A549 treated with RU486 at 1 μM for 4 hours (cell line): ENCODE measurements around the gene OR51F2. TPM values are rescaled to one million over a fixed set of nuclear protein-coding genes. Genes with fewer than 3 reads are reported as not detected.

Source experiments
- total RNA-seq: library from RNA; stranded (reverse); fragments of 200-300 nt; extraction: Qiagen RNA extraction; gene quantifications from 5 replicates; pipeline ENCODE4 v1.2.3, GENCODE V29; 2022; ENCODE audit warnings: low read depth

The OR51F2 gene, protein sequence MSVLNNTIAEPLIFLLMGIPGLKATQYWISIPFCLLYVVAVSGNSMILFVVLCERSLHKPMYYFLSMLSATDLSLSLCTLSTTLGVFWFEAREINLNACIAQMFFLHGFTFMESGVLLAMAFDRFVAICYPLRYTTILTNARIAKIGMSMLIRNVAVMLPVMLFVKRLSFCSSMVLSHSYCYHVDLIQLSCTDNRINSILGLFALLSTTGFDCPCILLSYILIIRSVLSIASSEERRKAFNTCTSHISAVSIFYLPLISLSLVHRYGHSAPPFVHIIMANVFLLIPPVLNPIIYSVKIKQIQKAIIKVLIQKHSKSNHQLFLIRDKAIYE
- not detected in 5 replicates for total RNA-seq

DNA sequence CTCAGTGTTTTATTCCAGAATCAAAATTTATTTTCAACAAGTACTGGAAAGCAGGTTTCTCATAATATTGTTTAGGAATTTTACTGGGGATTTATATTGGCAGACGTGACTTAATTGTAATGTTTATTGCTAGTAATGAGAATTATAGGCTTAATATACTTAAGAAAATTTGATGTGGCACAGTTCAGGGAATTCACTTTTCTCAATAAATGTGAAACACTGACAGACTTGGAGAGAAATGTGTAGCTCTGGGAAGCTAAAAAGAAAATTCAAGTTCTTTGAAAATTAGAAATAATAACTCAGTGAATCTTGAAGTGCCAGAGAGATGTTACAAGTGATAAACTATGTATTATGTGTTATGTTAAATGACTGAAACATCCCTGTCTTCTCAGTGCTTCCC lies at the start of gene OR51F2:
Gene OR51F2, plus strand, starts transcription at position 301 of the 400 bp plus-strand sequence. CDS start 101 bp downstream, outside the sequence.

DNA sequence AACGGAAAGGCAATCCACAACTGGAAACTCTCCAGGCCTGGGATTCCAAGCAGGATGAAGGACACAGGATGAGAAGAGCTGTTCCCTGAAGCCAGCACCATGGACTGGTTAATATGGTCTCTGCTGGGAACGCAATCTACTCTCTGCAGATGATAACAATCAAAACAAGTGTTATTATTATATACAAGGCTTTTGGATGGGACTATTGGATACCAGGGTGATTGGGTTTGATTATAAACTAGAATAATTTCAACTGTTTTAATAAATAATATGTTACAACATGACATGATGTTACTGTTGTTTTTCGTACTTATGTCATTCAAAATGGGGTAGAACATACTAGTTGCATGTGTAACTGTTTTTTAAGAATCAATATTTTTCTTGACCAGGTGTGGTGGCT lies 16.8 kb upstream of the OR51F2 start, which contains the start of gene OR52R1:
Gene OR52R1, minus strand, starts transcription at position 101 of the 400 bp plus-strand sequence. Its CDS starts 0 bp downstream, at position 101.

DNA sequence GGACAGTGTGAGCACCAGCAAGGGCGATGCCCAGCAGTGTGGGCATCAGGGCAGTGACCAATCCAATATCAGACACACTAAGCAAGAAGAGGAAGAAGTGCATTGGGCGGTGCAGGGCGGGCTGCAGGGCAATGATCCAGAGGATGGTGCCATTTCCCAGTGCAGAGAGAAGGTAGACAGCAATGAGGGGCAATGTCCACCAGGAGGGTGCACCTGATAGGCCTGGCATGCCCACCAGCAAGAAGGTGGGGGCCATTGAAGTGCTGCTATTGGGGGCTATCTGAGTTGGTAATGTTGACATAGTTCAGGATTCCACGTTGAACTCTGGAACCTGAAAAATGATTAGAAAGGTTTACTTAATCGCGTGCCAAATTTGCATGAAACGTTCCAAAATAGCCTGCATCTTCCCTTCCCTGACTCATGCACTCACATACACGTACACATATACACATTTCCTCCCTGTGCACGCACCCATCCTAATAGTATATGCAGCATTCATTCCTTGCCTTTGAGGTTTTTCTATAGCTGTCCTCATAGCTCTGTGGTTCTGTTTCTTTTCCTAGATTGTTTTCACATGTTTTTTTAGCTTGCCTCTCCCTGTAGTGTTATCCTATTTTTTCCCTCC lies 27.9 kb downstream of the OR51F2 start, which contains the start of gene OR51S1:
Gene OR51S1, minus strand, starts transcription at position 301 of the 625 bp plus-strand sequence. Its CDS starts 0 bp downstream, at position 301.

Other genes with a start within 250 kb of the OR51F2 start
- gene OR52I2, start 239.6 kb upstream of the OR51F2 start, total RNA-seq, result not detected in 5 replicates
- gene OR52I1, start 227.3 kb upstream of the OR51F2 start, total RNA-seq, result not detected in 5 replicates
- gene TRIM68, start 213.1 kb upstream of the OR51F2 start, total RNA-seq, result 6.9 to 10.7 TPM (median 9.2 TPM) in 5 replicates
- not detected in 5 replicates for gene OR51D1, start 183.8 kb upstream of the OR51F2 start, total RNA-seq
- gene OR51E1, start 177.3 kb upstream of the OR51F2 start, total RNA-seq, result not detected in 5 replicates
- gene OR51E2, start 123.5 kb upstream of the OR51F2 start, total RNA-seq, result not detected in 5 replicates
- not detected in 5 replicates for gene MMP26, start 116.5 kb upstream of the OR51F2 start, total RNA-seq
- not detected in 5 replicates for gene OR51F1, start 51.4 kb upstream of the OR51F2 start, total RNA-seq
- not detected in 5 replicates for gene OR52R1, start 16.9 kb upstream of the OR51F2 start, total RNA-seq
- gene OR51S1, start 27.9 kb downstream of the OR51F2 start, total RNA-seq, result not detected in 5 replicates
- gene OR51T1, start 60.6 kb downstream of the OR51F2 start, total RNA-seq, result not detected in 5 replicates
- not detected in 5 replicates for gene OR51A7, start 82.5 kb downstream of the OR51F2 start, total RNA-seq
- not detected in 5 replicates for gene OR51G2, start 98.0 kb downstream of the OR51F2 start, total RNA-seq
- not detected in 5 replicates for gene OR51G1, start 103.0 kb downstream of the OR51F2 start, total RNA-seq
- not detected in 5 replicates for gene OR51A4, start 126.3 kb downstream of the OR51F2 start, total RNA-seq
- gene OR51A2, start 134.4 kb downstream of the OR51F2 start, total RNA-seq, result not detected in 5 replicates
- not detected in 5 replicates for gene OR51L1, start 173.5 kb downstream of the OR51F2 start, total RNA-seq
- not detected in 5 replicates for gene OR52J3, start 225.2 kb downstream of the OR51F2 start, total RNA-seq
- gene OR52E2, start 238.3 kb downstream of the OR51F2 start, total RNA-seq, result not detected in 5 replicates
- gene OR52E1, start 248.3 kb downstream of the OR51F2 start, total RNA-seq, result not detected in 5 replicates